Erythroblast (primary cell): ENCODE data around the gene DHRS9.

Source experiments
- GATA1 ChIP-seq: IDR thresholded peaks from 2 replicates; pipeline ENCODE4 v1.6.1; 2011; ENCODE audit warnings: low read depth, mild to moderate bottlenecking, control low read depth, low read length, moderate library complexity
- POLR2A ChIP-seq: IDR thresholded peaks from 2 replicates; pipeline ENCODE4 v1.6.1; 2011; ENCODE audit warnings: mild to moderate bottlenecking, low read length

GRCh38 chr2:169077674-169078240, 8.4 kb downstream of the DHRS9 start:
- TF ChIP-seq POLR2A (no peak), GATA1 (no peak)
